Measurements from ENCODE around the gene EFHC2.

The EFHC2 gene, protein sequence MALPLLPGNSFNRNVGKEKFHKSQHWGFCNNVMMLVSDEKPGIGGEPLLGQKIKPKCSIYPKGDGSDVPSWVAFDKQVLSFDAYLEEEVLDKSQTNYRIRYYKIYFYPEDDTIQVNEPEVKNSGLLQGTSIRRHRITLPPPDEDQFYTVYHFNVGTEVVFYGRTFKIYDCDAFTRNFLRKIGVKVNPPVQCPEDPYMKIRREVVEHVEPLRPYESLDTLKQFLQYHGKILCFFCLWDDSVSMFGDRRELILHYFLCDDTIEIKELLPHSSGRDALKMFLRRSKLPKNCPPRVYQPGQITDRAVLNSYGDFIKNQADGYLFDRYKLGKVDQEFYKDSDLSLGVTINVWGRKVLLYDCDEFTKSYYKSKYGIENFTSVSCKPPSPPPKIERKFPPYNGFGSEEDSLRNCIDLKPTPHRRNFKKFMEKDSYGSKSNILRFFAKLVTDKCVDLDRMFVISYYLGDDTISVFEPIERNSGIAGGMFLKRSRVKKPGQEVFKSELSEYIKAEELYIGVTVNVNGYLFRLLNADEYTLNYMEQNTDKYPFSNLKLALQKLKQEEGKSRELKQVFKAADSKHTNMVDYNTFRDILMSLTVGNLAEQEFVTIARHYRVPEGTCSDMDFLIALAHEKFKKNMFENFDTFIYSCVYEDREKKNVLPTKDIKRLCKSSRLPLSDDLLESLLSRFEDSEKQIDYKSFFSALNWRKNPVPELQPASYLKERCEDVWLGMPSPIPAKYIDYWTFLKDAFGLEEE

DNA sequence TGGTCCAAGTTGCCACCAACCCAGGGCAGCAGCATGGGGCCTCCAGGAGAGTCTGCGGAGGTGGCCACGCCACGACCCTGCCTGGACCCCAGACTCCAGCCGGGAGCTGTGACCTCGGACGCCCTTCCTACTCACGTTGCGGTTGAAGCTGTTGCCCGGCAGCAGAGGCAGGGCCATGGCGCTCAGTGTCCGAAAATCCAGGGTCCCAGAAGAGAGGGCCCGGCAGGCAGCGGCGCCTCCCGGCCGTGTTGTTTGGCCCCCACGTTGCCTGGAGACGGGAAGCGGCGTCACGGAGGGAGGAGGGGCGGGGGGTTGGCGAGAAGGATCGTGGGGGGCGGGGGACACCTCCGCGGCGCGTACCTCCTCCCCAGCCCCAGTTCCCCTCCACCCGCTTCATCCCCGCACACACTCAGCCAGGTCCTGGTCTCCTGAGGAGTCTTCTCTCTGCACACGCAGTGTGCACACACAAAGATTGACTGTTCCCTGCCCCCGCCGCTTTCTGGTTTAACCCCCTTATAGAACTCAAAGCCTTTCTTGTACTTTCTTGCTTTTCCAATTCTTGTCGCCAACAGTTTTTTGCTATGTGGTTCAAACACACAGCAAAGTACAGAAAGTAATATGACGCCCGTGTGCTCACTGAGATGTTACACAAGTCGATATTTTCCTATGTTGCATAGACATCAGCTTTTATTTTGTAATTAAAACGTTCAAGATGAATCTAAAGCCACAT is at the start of gene EFHC2:
EFHC2 (minus strand) TSS at position 261 of the 730 bp plus-strand sequence; CDS start at position 177, 84 bp downstream.
- peak; percentile 1 for DNase-seq

GRCh38 chrX:44392767-44393166 is 49.3 kb upstream of the EFHC2 start:
- DNase-seq: no peak

GRCh38 chrX:44384688-44385338 is 41.3 kb upstream of the EFHC2 start:
- DNase-seq: no peak

DNA sequence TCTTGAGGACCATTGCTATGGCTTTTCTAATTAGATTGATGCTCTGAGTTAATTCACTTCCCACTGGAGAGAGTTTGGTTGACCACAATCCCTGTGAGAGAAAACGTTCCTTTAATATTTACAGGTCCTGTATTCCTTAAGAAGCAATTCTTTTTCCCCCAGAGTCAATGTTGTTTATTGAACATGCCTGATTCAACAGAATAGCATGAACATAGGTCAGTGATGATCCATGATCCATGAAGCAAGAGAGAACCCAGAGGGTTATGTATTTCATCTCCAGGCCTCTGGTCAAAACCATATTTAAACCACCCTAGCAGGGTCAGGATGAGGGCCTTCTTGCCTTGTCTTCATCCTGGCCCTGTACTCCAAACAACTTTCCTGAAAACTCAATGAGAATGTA is 39.4 kb upstream of the EFHC2 start:
- DNase-seq: no peak

DNA sequence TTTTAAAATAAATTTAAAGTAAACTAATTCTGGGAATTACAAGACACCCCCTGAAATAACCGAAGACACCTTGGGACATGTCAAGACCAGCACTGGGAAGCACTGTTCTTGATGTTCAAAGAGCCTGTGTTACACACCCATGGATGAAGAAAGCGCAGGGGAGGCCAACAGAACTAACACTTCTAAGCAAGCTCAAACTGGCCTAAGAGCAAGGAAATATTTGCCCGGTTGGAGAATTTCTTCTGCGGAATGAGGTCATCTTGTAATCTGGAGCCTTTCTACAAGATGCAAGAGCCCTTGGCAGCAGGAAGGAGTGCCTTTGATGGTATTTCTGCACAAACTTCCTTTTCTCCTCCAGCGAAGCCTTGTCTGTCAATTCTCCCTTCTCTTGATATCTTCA is 9.3 kb upstream of the EFHC2 start:
- DNase-seq: no peak

DNA sequence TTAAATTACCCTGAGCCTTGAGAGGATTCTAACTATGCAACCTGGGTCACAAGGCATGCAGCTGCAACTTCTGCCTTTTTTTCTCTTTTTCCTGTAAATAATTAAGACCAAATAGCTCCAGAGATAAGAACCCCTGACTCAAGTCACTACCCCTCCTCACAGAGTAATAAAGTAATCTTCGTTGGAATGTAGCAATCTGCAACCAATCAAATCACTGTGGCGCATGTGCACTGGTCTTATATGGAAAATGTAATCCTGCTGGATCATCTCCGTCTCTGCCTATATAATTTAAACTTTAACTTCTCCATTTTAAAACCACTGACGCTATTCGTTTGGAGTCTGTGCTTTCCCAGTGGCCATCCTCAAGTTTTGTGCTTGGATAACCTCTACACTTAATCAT is 6.1 kb upstream of the EFHC2 start:
- no peak for DNase-seq

- DNase-seq: peak; percentile 90
Measured at GRCh38 chrX:44344687-44345086, 1.2 kb upstream of the EFHC2 start.

DNA sequence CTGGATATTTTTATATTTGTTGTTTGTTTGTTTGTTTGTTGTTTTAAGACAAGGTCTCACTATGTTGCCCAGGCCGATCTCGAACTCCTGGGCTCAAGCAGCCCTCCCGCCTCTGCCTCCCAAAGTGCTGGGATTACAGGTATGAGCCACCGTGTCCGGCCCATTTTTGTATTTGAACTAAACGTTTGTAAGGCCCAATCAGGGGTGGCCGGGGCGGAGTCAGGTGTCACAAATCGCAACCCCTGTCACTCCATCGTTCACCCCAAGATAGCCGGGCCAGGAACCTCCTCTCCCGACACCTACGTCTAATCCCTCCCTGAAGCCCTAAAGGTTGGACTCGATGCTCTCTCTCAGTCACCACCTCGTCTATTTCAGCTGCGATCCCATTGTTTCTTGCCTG is 722 bp upstream of the EFHC2 start:
- no peak for DNase-seq

DNA sequence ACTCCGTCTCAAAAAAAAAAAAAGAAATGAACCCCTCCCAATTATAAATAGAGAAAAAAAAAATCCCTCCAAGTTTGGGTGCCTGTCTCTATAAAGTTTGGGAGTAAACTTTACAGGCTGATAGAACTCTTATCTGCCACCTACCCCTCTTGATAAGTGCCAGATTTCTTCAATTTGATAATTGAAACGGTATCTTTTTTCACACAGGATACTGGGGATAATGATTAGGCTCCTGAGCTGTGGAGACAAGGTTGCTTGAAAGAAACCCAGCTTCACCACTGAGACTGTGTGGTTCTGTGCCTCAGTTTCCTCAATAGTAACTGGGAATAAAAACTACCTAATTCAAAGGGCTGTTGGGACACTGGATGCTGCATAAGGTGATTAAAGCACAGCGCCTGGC is 606 bp downstream of the EFHC2 start:
- DNase-seq: no peak

GRCh38 chrX:44338361-44338760 is 5.1 kb downstream of the EFHC2 start:
- no peak for DNase-seq

DNA sequence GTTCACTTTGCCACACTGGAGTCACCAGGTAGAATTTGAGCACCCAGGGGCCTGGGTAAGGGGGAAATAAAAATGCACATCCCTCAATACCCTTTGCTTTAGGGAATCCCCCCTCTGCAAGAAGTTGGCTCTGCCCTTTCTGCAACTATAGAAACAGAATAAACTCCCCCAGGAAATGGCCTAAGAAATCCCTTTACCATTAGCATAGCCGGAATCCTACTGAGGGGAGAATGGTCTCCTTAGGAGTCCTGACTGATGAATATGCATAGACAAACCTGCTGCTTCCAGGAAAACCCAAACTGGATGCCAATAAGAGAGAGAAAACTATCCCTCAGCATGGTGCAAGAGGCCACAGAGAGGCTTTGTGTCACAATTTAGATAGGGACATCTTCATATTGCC is 11.0 kb downstream of the EFHC2 start:
- DNase-seq: no peak

DNA sequence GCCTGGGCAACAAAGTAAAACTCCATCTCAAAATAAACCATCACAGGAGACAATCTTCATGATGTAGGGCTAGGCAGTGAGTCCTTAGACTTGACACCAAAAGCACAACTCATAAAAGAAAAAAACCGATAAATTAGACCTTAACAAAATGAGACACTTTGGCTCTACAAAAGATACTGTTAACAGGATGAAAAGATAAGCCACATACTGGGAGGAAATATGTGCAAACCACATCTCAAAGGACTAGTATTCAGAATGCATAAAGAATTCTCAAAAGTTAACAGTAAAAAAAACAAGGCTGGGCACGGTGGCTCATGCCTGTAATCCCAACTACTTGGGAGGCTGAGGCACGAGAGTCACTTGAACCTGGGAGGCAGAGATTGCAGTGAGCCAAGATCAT is 13.2 kb downstream of the EFHC2 start:
- DNase-seq: no peak

- DNase-seq: no peak
Measured at GRCh38 chrX:44319550-44319949, 23.9 kb downstream of the EFHC2 start.

DNA sequence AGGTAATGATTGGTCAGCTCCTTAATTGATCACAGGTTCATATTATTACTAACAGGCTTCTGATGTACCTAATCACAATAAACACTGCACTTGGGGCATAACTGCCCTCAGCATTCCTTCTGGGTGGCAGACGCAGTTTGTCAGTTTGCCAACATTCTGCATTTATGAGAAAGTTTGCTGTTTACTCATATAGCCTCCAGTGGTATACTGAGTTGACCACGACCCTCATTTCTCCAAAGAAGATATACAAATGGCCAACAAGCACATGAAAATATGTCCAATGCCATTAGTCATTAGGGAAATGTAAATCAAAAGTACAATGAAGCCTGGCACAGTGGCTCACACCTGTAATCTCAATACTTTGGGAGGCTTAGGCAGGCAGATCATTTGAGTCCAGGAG is 26.3 kb downstream of the EFHC2 start:
- DNase-seq: no peak

GRCh38 chrX:44314808-44315207 is 28.7 kb downstream of the EFHC2 start:
- DNase-seq: no peak

DNA sequence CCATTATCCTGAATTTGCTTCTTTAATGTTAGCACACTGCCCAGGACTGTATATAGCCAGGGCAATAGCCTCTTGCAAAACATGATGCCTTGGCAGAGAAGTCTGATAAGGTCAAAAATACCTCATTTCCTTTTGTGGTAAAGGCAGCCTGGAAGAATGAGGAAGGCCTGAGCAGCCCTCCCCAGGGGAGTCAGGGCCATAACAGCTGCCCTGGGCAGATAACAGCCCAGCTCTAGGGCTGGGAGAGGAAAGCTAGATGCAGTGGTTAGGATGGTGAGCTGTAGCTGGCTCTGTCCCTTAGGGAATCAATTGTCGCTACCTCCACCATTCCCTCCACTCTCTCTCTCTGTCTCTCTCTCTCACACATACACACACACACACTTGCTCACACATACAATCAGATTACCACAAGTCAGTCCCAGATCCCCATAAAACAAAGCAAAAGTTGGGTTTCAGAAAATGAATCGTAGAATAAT is 29.2 kb downstream of the EFHC2 start:
- DNase-seq: peak; percentile 92

GRCh38 chrX:44312421-44312820 is 31.1 kb downstream of the EFHC2 start:
- no peak for DNase-seq

DNA sequence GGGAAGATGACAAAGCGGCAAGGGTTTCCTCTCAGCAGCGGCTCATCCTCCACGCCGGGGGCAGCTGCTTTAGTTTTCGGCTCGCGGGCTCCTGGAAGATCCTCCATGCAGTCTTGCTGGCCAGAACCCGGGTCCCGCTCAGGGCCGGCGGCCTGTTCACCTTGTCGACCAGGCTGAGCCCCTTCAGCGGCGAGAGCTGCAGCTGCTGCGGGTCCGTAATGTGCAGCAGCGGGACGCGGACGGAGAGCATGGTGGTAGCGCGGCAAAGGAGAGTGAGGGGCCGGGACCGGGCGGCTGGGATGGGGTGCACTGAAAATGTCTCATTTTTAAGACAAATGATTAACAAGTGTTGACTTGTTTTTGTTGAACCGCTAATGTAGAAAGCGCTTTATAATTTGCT is 33.2 kb downstream of the EFHC2 start:
- no peak for DNase-seq

GRCh38 chrX:44308869-44309268 is 34.6 kb downstream of the EFHC2 start:
- DNase-seq: no peak

DNA sequence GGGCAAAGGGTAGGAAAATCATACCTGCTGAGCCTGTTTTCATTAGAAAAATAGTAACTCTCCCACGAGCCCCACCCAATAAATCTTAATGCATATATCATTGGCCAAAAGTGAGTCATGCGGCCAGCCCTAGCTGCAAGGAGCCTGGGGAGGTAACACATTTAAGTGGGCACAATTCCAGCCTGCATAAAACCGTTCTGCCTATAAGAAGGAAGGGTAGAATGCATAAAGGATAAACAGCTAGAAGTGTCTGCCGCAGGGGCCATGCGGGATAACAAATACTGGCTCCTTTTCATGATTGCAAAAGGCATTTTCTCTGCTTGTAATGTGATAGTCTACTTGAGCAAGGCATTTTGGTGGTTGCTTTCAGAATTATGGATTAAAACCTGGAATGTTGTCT is 37.1 kb downstream of the EFHC2 start:
- no peak for DNase-seq

DNA sequence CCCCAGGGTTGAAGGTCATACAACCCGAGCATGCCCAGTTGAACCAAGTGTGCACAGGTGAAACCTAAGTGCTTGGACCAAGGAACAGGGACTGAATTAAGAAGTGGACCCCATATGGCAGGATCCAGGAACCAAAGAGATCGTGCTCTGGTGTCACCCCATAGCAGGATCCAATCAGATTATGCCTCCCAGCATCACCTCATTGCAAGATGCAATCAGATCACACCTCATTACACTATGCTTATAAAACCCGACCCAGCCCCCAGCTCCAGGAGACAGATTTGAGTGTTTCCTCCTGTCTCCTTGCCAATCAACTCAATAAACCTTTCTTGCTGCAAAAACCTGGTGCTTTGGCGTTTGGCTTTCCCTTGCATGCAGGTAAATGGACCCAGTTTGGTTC is 37.6 kb downstream of the EFHC2 start:
- DNase-seq: no peak

GRCh38 chrX:44303119-44303518 is 40.4 kb downstream of the EFHC2 start:
- no peak for DNase-seq

DNA sequence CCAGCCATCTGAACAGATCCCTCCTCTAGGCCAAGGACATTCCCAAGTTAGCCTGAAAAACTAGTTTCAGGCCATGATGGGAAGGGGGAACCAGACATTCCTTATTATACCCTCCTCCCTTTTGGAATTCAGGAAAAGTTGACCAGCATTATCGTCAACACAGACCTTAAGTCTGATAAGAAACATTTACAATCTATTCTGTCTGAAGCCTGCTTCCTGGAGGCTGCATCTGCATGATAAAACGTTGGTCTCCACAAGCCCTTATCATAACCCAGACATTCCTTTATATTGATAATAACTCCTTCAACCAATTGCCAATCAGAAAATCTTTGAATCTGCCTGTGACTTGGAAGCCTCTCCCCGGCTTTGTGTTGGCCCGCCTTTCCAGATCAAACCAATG is 44.3 kb downstream of the EFHC2 start:
- no peak for DNase-seq

All from GF-D8 (cell line).